ENCODE measurements around the gene RC3H1. TPM values are rescaled to one million over a fixed set of nuclear protein-coding genes. Genes with fewer than 3 reads are reported as not detected.

RC3H1 gene
- total and polyA plus RNA-seq, 2 of the 13 experiments (the other 11 are each of a cell fraction or from before 2014, with no cell fraction given): 11.2 to 19.6 TPM

DNA sequence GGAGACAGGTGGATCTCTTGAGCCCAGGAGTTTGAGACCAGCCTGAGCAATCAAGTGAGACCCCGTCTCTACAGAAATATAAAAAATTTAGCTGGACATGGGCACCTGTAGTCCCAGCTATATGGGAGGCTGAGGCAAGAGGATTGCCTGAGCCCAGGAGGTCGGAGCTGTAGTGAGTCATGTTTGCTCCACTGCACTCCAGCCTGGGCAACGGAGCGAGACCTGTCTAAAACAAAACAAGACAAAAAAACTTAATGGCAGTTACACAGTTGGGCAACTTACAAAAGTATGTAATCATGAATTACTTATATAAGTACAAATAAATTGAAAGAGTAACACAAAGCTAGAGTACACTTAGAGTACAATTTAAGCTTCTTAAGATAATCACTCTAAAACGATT is 25.2 kb downstream of the RC3H1 start:
- Histone ChIP-seq H2AFZ (ENCODE audit: low read length) (no peak overlapping the region), H3K4me1 (ENCODE audit: insufficient read depth, low read length) (no peaks in the 10 kb centered on the region), H3K27me3 (ENCODE audit: control insufficient read depth in 1 of 2, insufficient read depth in 2 of 2, low read length in 2 of 2) (no peaks in the 10 kb centered on the region), H3K4me3 (replicated peaks in 1 of 3; ENCODE audit: insufficient read depth in 1 of 3, low read depth in 2 of 3, low read length in 3 of 3) (no peak overlapping the region), H3K79me2 (ENCODE audit: insufficient read depth, low read length) (peaks cover 52% of the 10 kb centered on the region), H3K27ac (ENCODE audit: extremely low read length, insufficient read depth, low read length) (no peak overlapping the region), H4K20me1 (ENCODE audit: insufficient read depth, low read length) (peaks cover 2% of the 10 kb centered on the region; the same call in 1 of the 2 replicates), H3K9ac (ENCODE audit: insufficient read depth, low read depth, low read length) (no peak overlapping the region), H3K36me3 (replicated peaks in 1 of 2; ENCODE audit: control insufficient read depth in 1 of 2, insufficient read depth in 2 of 2, low read length in 2 of 2) (peaks cover 7 to 48% of the 10 kb centered on the region in 2 experiments; a peak in 4 of 5 replicates), H3K9me3 (ENCODE audit: low read length) (no peaks in the 10 kb centered on the region), H3K4me2 (ENCODE audit: low read depth, low read length) (no peak overlapping the region)
- no TSS peak for BruUV-seq (replicated peaks)
- DNase-seq (ENCODE audit: low spot score) (no peak), FAIRE-seq (no peak), ATAC-seq (no peak)
- in situ Hi-C loops (cut with HindIII; ENCODE audit: extremely low pct_ligation_motif_present, low pct_unique_long_range_greater_than_20kb): no loop called here
- ChIA-PET CTCF (ENCODE audit: low intra/inter-chr PET ratio, low total read pairs) (no interaction called here), POLR2A (no interaction called here)
- TF ChIP-seq, protein P1, sequence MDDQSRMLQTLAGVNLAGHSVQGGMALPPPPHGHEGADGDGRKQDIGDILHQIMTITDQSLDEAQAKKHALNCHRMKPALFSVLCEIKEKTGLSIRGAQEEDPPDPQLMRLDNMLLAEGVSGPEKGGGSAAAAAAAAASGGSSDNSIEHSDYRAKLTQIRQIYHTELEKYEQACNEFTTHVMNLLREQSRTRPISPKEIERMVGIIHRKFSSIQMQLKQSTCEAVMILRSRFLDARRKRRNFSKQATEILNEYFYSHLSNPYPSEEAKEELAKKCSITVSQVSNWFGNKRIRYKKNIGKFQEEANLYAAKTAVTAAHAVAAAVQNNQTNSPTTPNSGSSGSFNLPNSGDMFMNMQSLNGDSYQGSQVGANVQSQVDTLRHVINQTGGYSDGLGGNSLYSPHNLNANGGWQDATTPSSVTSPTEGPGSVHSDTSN (CRISPR knock-in tag; IDR thresholded peaks at IDR 0.05; ENCODE audit: borderline replicate concordance): no peak
- TF ChIP-seq, protein P2, sequence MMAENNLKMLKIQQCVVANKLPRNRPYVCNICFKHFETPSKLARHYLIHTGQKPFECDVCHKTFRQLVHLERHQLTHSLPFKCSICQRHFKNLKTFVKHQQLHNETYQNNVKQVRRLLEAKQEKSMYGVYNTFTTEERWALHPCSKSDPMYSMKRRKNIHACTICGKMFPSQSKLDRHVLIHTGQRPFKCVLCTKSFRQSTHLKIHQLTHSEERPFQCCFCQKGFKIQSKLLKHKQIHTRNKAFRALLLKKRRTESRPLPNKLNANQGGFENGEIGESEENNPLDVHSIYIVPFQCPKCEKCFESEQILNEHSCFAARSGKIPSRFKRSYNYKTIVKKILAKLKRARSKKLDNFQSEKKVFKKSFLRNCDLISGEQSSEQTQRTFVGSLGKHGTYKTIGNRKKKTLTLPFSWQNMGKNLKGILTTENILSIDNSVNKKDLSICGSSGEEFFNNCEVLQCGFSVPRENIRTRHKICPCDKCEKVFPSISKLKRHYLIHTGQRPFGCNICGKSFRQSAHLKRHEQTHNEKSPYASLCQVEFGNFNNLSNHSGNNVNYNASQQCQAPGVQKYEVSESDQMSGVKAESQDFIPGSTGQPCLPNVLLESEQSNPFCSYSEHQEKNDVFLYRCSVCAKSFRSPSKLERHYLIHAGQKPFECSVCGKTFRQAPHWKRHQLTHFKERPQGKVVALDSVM (CRISPR knock-in tag; IDR thresholded peaks at IDR 0.05): 0 out of 2 replicates have a peak, but pooled peaks have one; percentile 15
- intact Hi-C loops (cut with micrococcal nuclease; ENCODE audit: unreplicated experiment): no loop called here
- WGBS (ENCODE audit: low lambda C conversion rate): 97% methylated on average over 5 of the region's 5 CpGs

- no peak overlapping the region for H3K4me2 ChIP-seq (ENCODE audit: low read depth, low read length)
- peaks cover 38% of the 10 kb centered on the region for H3K79me2 ChIP-seq (ENCODE audit: insufficient read depth, low read length)
- H3K27ac ChIP-seq (ENCODE audit: extremely low read length, insufficient read depth, low read length): no peak overlapping the region
- no peaks in the 10 kb centered on the region for H3K9me3 ChIP-seq (ENCODE audit: low read length)
- intact Hi-C loops (cut with micrococcal nuclease; ENCODE audit: unreplicated experiment): no loop called here
- no peaks in the 10 kb centered on the region for H3K4me1 ChIP-seq (ENCODE audit: insufficient read depth, low read length)
- H4K20me1 ChIP-seq (ENCODE audit: insufficient read depth, low read length): no peaks in the 10 kb centered on the region; the same call in 1 of the 2 replicates
- no peak overlapping the region for H3K4me3 ChIP-seq (replicated peaks in 1 of 3; ENCODE audit: insufficient read depth in 1 of 3, low read depth in 2 of 3, low read length in 3 of 3)
- ChIA-PET POLR2A (no interaction called here), CTCF (ENCODE audit: low intra/inter-chr PET ratio, low total read pairs) (no interaction called here)
- H3K27me3 ChIP-seq (ENCODE audit: control insufficient read depth in 1 of 2, insufficient read depth in 2 of 2, low read length in 2 of 2): no peaks in the 10 kb centered on the region
- in situ Hi-C loops (cut with HindIII; ENCODE audit: extremely low pct_ligation_motif_present, low pct_unique_long_range_greater_than_20kb): no loop called here
- FAIRE-seq (no peak), DNase-seq (ENCODE audit: low spot score) (no peak), ATAC-seq (no peak)
- no TSS peak for BruUV-seq (replicated peaks)
- H3K9ac ChIP-seq (ENCODE audit: insufficient read depth, low read depth, low read length): no peak overlapping the region
- no peak overlapping the region for H2AFZ ChIP-seq (ENCODE audit: low read length)
- peaks cover 9 to 52% of the 10 kb centered on the region in 2 experiments; a peak in 4 of 5 replicates for H3K36me3 ChIP-seq (replicated peaks in 1 of 2; ENCODE audit: control insufficient read depth in 1 of 2, insufficient read depth in 2 of 2, low read length in 2 of 2)
- TF ChIP-seq TFDP1 (CRISPR knock-in tag; IDR thresholded peaks at IDR 0.05; ENCODE audit: borderline replicate concordance): no peak
- TF ChIP-seq IRF2 (CRISPR knock-in tag; IDR thresholded peaks at IDR 0.05): no peak
- TF ChIP-seq TMF1 (CRISPR knock-in tag; IDR thresholded peaks at IDR 0.05; ENCODE audit: low read depth): no peak
- no peak for TF ChIP-seq HNRNPL (IDR thresholded peaks at IDR 0.05; ENCODE audit: low read depth, low read length)
- TF ChIP-seq ZMAT3 (CRISPR knock-in tag; conservative IDR thresholded peaks at IDR 0.05): no peak
- no peak for TF ChIP-seq RFXANK (CRISPR knock-in tag; IDR thresholded peaks at IDR 0.05)
- no peak for TF ChIP-seq HOXA5 (CRISPR knock-in tag; IDR thresholded peaks at IDR 0.05)
- TF ChIP-seq, protein P3, sequence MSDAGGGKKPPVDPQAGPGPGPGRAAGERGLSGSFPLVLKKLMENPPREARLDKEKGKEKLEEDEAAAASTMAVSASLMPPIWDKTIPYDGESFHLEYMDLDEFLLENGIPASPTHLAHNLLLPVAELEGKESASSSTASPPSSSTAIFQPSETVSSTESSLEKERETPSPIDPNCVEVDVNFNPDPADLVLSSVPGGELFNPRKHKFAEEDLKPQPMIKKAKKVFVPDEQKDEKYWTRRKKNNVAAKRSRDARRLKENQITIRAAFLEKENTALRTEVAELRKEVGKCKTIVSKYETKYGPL (CRISPR knock-in tag; IDR thresholded peaks at IDR 0.05): no peak
- TF ChIP-seq MYNN (CRISPR knock-in tag; IDR thresholded peaks at IDR 0.05; ENCODE audit: low read depth): no peak
- TF ChIP-seq KAT2B (IDR thresholded peaks at IDR 0.05; ENCODE audit: borderline replicate concordance, low read depth, low read length): no peak
Observed at GRCh38 chr1:173995475-173995874, 26.7 kb downstream of the RC3H1 start.

All from HepG2 (cell line).